ENCODE measurements around the gene SLC47A1. TPM values are rescaled to one million over a fixed set of nuclear protein-coding genes. Genes with fewer than 3 reads are reported as not detected.

SLC47A1 gene
- total and polyA plus RNA-seq, 2 of the 13 experiments (the other 11 are each of a cell fraction or from before 2014, with no cell fraction given) = 42.1 to 67.5 TPM

- no peak for TF ChIP-seq ARHGAP35 (CRISPR knock-in tag; IDR thresholded peaks at IDR 0.05; ENCODE audit: borderline replicate concordance)
- TF ChIP-seq ZNF619 (CRISPR knock-in tag; IDR thresholded peaks at IDR 0.05) = no peak; the same call in 1 of the 2 replicates
- TF ChIP-seq, protein P1, sequence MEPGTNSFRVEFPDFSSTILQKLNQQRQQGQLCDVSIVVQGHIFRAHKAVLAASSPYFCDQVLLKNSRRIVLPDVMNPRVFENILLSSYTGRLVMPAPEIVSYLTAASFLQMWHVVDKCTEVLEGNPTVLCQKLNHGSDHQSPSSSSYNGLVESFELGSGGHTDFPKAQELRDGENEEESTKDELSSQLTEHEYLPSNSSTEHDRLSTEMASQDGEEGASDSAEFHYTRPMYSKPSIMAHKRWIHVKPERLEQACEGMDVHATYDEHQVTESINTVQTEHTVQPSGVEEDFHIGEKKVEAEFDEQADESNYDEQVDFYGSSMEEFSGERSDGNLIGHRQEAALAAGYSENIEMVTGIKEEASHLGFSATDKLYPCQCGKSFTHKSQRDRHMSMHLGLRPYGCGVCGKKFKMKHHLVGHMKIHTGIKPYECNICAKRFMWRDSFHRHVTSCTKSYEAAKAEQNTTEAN (CRISPR knock-in tag; conservative IDR thresholded peaks at IDR 0.05) = peak; percentile 48; the same call in 1 of the 2 replicates
- TF ChIP-seq TAF1 (CRISPR knock-in tag; IDR thresholded peaks at IDR 0.05) = no peak
- TF ChIP-seq HNF4A (CRISPR knock-in tag; IDR thresholded peaks at IDR 0.05) = peak; percentile 87
- TF ChIP-seq, protein P2, sequence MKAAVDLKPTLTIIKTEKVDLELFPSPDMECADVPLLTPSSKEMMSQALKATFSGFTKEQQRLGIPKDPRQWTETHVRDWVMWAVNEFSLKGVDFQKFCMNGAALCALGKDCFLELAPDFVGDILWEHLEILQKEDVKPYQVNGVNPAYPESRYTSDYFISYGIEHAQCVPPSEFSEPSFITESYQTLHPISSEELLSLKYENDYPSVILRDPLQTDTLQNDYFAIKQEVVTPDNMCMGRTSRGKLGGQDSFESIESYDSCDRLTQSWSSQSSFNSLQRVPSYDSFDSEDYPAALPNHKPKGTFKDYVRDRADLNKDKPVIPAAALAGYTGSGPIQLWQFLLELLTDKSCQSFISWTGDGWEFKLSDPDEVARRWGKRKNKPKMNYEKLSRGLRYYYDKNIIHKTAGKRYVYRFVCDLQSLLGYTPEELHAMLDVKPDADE (CRISPR knock-in tag; IDR thresholded peaks at IDR 0.05) = 0 out of 2 replicates have a peak, but pooled peaks have one; percentile 33
- TF ChIP-seq TARDBP (CRISPR knock-in tag; IDR thresholded peaks at IDR 0.05) = peak; percentile 55; the same call in 1 of the 2 replicates
- no peak for TF ChIP-seq ISX (CRISPR knock-in tag; conservative IDR thresholded peaks at IDR 0.05)
- peak; percentile 46; the same call in 1 of the 2 replicates for TF ChIP-seq HDAC2 (CRISPR knock-in tag; IDR thresholded peaks at IDR 0.05)
- no peak for TF ChIP-seq ZNF703 (CRISPR knock-in tag; IDR thresholded peaks at IDR 0.05; ENCODE audit: borderline replicate concordance)
- TF ChIP-seq, protein P3, sequence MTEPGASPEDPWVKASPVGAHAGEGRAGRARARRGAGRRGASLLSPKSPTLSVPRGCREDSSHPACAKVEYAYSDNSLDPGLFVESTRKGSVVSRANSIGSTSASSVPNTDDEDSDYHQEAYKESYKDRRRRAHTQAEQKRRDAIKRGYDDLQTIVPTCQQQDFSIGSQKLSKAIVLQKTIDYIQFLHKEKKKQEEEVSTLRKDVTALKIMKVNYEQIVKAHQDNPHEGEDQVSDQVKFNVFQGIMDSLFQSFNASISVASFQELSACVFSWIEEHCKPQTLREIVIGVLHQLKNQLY (CRISPR knock-in tag; IDR thresholded peaks at IDR 0.05) = peak; percentile 58; the same call in 1 of the 2 replicates
- peak; percentile 76 for TF ChIP-seq ESRRA (CRISPR knock-in tag; IDR thresholded peaks at IDR 0.05; ENCODE audit: low read depth)
- no peak for TF ChIP-seq RAD51 (IDR thresholded peaks at IDR 0.05; ENCODE audit: borderline replicate concordance)
- TF ChIP-seq ZMYM2 (CRISPR knock-in tag; IDR thresholded peaks at IDR 0.05) = peak; percentile 60; the same call in 1 of the 2 replicates
- 0 out of 2 replicates have a peak, but pooled peaks have one; percentile 37 for TF ChIP-seq ISL2 (CRISPR knock-in tag; IDR thresholded peaks at IDR 0.05)
- peak; percentile 71 for TF ChIP-seq FOXK2 (IDR thresholded peaks at IDR 0.05)
- peak; percentile 43; the same call in 1 of the 2 replicates for TF ChIP-seq ZNF232 (CRISPR knock-in tag; IDR thresholded peaks at IDR 0.05; ENCODE audit: borderline replicate concordance)
- peak; percentile 95 for TF ChIP-seq HNF1A (IDR thresholded peaks at IDR 0.05; ENCODE audit: low read depth)
- TF ChIP-seq HNF1A (CRISPR knock-in tag; IDR thresholded peaks at IDR 0.05; ENCODE audit: borderline replicate concordance) = peak; percentile 94
- TF ChIP-seq HNF4G (IDR thresholded peaks at IDR 0.05; ENCODE audit: borderline replicate concordance, low read depth, low read length) = peak; percentile 93
- TF ChIP-seq HNF4G (CRISPR knock-in tag; IDR thresholded peaks at IDR 0.05; ENCODE audit: borderline replicate concordance, low read depth) = peak; percentile 71; the same call in 1 of the 2 replicates
- TF ChIP-seq ZNF430 (CRISPR knock-in tag; IDR thresholded peaks at IDR 0.05) = 0 out of 2 replicates have a peak, but pooled peaks have one; percentile 25
- TF ChIP-seq ZFP62 (CRISPR knock-in tag; IDR thresholded peaks at IDR 0.05) = no peak
These were observed 16.3 kb downstream of the SLC47A1 start (continued) for GRCh38 chr17:19549746-19550623.
